K562 (cell line): ENCODE data around the gene SH3BGRL3. TPM values are rescaled to one million over a fixed set of nuclear protein-coding genes. Genes with fewer than 3 reads are reported as not detected.

Experiments
- CCNT2 ChIP-seq: IDR thresholded peaks from 2 replicates; pipeline ENCODE4 v1.6.1; 2011; ENCODE audit warnings: borderline replicate concordance, low read depth, mild to moderate bottlenecking, moderate library complexity, mixed read lengths, low read length; ENCODE audit not compliant: insufficient read length; ENCODE audit errors: extremely low read depth
- FIP1L1 ChIP-seq: fragments of 200-400 bp; formaldehyde crosslinking; IDR thresholded peaks from 2 replicates; pipeline ENCODE4 v1.6.1; 2018; ENCODE audit warnings: mild to moderate bottlenecking, low read depth, low read length; ENCODE audit not compliant: poor library complexity, severe bottlenecking
- HMBOX1 ChIP-seq: sonication (generic); IDR thresholded peaks from 2 replicates; pipeline ENCODE4 v1.6.1; 2016
- ILK ChIP-seq: fragments of 450-650 bp; IDR thresholded peaks from 2 replicates; pipeline ENCODE4 v1.6.1; 2016; ENCODE audit warnings: missing genetic modification characterization, low read depth, mild to moderate bottlenecking, missing compliant biosample characterization, moderate library complexity, borderline replicate concordance
- JUN ChIP-seq, 2 experiments: sonication (generic) in 1 of 2; formaldehyde crosslinking in 1 of 2; IDR thresholded peaks; 2 replicates each; pipeline versions ENCODE4 v1.6.1 to v1.8.0; 2012 to 2022; ENCODE audit warnings: borderline replicate concordance in 2 of 2, mild to moderate bottlenecking in 2 of 2, improper control_type of control experiment in 1 of 2, low read depth in 1 of 2, low read length in 1 of 2, missing genetic modification reagents in 1 of 2
- NFYB ChIP-seq: IDR thresholded peaks from 2 replicates; pipeline ENCODE4 v1.6.1; 2011; ENCODE audit warnings: mild to moderate bottlenecking, moderate library complexity; ENCODE audit not compliant: insufficient read length; ENCODE audit errors: extremely low read depth
- SOX6 ChIP-seq: fragments of 450-650 bp; IDR thresholded peaks from 2 replicates; pipeline ENCODE4 v1.6.1; 2014; ENCODE audit warnings: mild to moderate bottlenecking
- TCF7 ChIP-seq: sonication (generic); IDR thresholded peaks from 2 replicates; pipeline ENCODE4 v1.6.1; 2016; ENCODE audit warnings: antibody characterized with exemption, borderline replicate concordance
- TRIM28 ChIP-seq: fragments of 450-650 bp; IDR thresholded peaks from 2 replicates; pipeline ENCODE4 v1.6.1; 2017
- U2AF1 ChIP-seq: fragments of 200-400 bp; formaldehyde crosslinking; optimal IDR thresholded peaks from 2 replicates; pipeline ENCODE3; 2017; ENCODE audit warnings: mild to moderate bottlenecking, low read depth, low read length, moderate library complexity
- ZBTB12 ChIP-seq: fragments of 250-450 bp; sonication (Bioruptor Pico); IDR thresholded peaks from 2 replicates; pipeline ENCODE4 v1.4.0; 2020
- ZKSCAN1 ChIP-seq: fragments of 150-350 bp; IDR thresholded peaks from 2 replicates; pipeline ENCODE4 v1.6.1; 2016; ENCODE audit warnings: low read depth, low read length
- ZNF140 ChIP-seq: fragments of 250-450 bp; sonication (Bioruptor Pico); IDR thresholded peaks from 2 replicates; pipeline ENCODE4 v1.8.0; 2021; ENCODE audit warnings: moderate library complexity, mild to moderate bottlenecking, inconsistent platforms
- ZNF224 ChIP-seq: sonication (generic); formaldehyde crosslinking; IDR thresholded peaks from 2 replicates; pipeline ENCODE4 v1.8.0; 2022; ENCODE audit warnings: mild to moderate bottlenecking, missing genetic modification reagents
- polyA plus RNA-seq, 8 experiments: library from polyadenylated mRNA; depleted of rRNA in 4 of 8; stranded (reverse) in 5 of 8; unstranded in 3 of 8; fragments of >200 nt; fragmentation: Nextera tagmentation in 2 of 8; fragmentation: Illumina TruSeq in 1 of 8; extraction: Ambion mirVana in 2 of 8; extraction: Trizol in 1 of 8; gene quantifications; 2 replicates each; pipeline versions ENCODE4 v1.2.1 to v1.2.3, GENCODE V29; 2011 to 2014; ENCODE audit warnings: inconsistent platforms in 1 of 8, missing spikeins in 1 of 8
- total RNA-seq, 7 experiments: library from RNA; depleted of rRNA in 6 of 7; stranded (reverse); fragments of >200 nt in 6 of 7; fragmentation: Illumina TruSeq in 2 of 7; extraction: Trizol in 2 of 7; gene quantifications; 2 replicates each; pipeline versions ENCODE4 v1.2.1 to v1.2.3, GENCODE V29; 2011 to 2021; ENCODE audit warnings: low replicate concordance in 1 of 7
- TF ChIP-seq, protein P1 (sequence below): fragments of 200-400 bp; formaldehyde crosslinking; IDR thresholded peaks from 2 replicates; pipeline ENCODE4 v1.6.1; 2017; ENCODE audit warnings: mild to moderate bottlenecking, low read depth, low read length, moderate library complexity
- TF ChIP-seq, protein P2 (sequence below): fragments of 450-650 bp; IDR thresholded peaks from 2 replicates; pipeline ENCODE4 v1.6.1; 2017; ENCODE audit warnings: mild to moderate bottlenecking, moderate library complexity

The SH3BGRL3 gene
- total and polyA plus RNA-seq, 9 of the 15 experiments (the other 6 are each of a cell fraction or from before 2014, with no cell fraction given): 30.3 to 140 (median 54.2) TPM

DNA sequence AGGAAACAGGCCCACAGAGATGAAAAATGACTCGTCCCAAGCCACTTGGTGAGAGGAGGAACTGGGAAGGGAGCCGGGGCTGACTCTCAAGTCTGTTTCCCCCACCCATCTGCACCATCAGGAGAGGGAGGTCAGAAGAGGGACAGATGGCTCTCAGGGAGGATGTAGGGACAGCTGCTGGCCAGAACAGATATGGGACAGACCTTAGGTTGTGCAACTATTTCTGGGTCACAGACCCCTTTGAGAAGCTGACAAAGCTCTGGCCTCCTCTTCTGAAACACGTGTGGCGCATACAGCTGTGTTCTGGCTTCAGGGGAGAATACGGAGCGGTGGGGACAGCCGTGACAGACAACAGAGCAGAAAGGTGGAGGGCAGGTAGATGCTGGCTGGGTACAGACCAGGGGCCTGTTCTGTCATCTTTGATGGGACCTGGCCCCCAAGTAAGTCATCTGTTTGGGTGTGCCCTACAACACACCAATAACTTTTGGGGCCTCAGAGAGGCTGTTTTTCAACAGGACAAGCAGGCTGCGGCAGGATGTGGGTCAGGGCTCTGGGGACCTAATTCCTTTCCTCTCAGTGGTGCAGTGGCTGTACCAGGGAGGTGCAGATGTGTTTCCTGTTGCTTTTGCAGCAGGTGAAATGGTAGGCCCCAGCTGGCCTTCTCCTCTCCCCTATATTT lies 7.3 kb downstream of the SH3BGRL3 start (continued):
- TF ChIP-seq ZNF224 (no peak), HMBOX1 (no peak), ZBTB12 (CRISPR knock-in tag) (0 out of 2 replicates have a peak, but pooled peaks have one; percentile 29), CCNT2 (no peak), ILK (tag) (no peak), JUN (IDR thresholded peaks at IDR 0.05; ENCODE audit: borderline replicate concordance, low read depth, low read length) (peak; percentile 31; the same call in 1 of the 2 replicates), JUN (CRISPR knock-in tag; IDR thresholded peaks at IDR 0.05; ENCODE audit: borderline replicate concordance) (peak; percentile 58; the same call in 1 of the 2 replicates), ZKSCAN1 (peak; percentile 64; the same call in 1 of the 2 replicates), U2AF1 (no peak), ZNF140 (CRISPR knock-in tag) (no peak), SOX6 (peak; percentile 82), NFYB (no peak), FIP1L1 (no peak), TCF7 (peak; percentile 68; the same call in 1 of the 2 replicates), TRIM28 (no peak)
- TF ChIP-seq, protein P1, sequence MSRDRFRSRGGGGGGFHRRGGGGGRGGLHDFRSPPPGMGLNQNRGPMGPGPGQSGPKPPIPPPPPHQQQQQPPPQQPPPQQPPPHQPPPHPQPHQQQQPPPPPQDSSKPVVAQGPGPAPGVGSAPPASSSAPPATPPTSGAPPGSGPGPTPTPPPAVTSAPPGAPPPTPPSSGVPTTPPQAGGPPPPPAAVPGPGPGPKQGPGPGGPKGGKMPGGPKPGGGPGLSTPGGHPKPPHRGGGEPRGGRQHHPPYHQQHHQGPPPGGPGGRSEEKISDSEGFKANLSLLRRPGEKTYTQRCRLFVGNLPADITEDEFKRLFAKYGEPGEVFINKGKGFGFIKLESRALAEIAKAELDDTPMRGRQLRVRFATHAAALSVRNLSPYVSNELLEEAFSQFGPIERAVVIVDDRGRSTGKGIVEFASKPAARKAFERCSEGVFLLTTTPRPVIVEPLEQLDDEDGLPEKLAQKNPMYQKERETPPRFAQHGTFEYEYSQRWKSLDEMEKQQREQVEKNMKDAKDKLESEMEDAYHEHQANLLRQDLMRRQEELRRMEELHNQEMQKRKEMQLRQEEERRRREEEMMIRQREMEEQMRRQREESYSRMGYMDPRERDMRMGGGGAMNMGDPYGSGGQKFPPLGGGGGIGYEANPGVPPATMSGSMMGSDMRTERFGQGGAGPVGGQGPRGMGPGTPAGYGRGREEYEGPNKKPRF: no peak
- TF ChIP-seq, protein P2, sequence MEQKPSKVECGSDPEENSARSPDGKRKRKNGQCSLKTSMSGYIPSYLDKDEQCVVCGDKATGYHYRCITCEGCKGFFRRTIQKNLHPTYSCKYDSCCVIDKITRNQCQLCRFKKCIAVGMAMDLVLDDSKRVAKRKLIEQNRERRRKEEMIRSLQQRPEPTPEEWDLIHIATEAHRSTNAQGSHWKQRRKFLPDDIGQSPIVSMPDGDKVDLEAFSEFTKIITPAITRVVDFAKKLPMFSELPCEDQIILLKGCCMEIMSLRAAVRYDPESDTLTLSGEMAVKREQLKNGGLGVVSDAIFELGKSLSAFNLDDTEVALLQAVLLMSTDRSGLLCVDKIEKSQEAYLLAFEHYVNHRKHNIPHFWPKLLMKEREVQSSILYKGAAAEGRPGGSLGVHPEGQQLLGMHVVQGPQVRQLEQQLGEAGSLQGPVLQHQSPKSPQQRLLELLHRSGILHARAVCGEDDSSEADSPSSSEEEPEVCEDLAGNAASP: no peak
